K562 (cell line): ENCODE data around the gene TBC1D2B. TPM values are rescaled to one million over a fixed set of nuclear protein-coding genes. Genes with fewer than 3 reads are reported as not detected.
A peak's percentile ranks its signal among the peaks of the same experiment; 100 is the strongest.

Experiments used
- ATAC-seq: fragments of 200-7000 bp; cut with Tn5 transposase; 3 replicates; pipeline ENCODE4 v1.9.1; 2020; ENCODE audit warnings: moderate library complexity
- BruUV-seq: library from RNA; stranded (reverse); fragments of 400-500 nt; replicated peaks from 2 replicates; lab custom pipeline; 2021; lab: Mats Ljungman, UMichigan
- CTCF ChIA-PET: fragments of 300-600 bp; formaldehyde crosslinking; extraction: SDS; loops from one replicate; lab custom pipeline; 2021; ENCODE audit warnings: low intra/inter-chr PET ratio; lab: Yijun Ruan, JAX
- POLR2A ChIA-PET: fragments of 300-600, 350-650 bp; sonication (Branson Sonifier 250); formaldehyde crosslinking; extraction: SDS; loops from one replicate; lab custom pipeline; 2021; ENCODE audit warnings: antibody characterized with exemption, inconsistent platforms; lab: Yijun Ruan, JAX
- DNase-seq, 4 experiments: peaks; one replicate each; pipeline versions ENCODE4 v3.0.0 to v3.0.0-alpha.2; 2011 to 2018; ENCODE audit warnings: low spot score in 3 of 4, mixed read lengths in 3 of 4; ENCODE audit errors: extremely low read depth in 1 of 4
- FAIRE-seq: peaks from 2 replicates; lab custom pipeline; 2011; peaks lifted over from hg19 to GRCh38; lab: Jason Lieb, UNC
- H2AFZ ChIP-seq: 2 replicates; pipeline ENCODE4 v1.6.0; 2011; ENCODE audit warnings: low read depth, low read length, control low read depth, inconsistent platforms
- H3K27ac ChIP-seq: fragments of 200-600 bp; 3 replicates; pipeline ENCODE4 v1.8.0; 2011; ENCODE audit warnings: low read depth, mild to moderate bottlenecking, control low read depth, inconsistent platforms, low read length, moderate library complexity, mixed read lengths; ENCODE audit errors: extremely low read depth
- H3K27me3 ChIP-seq, 2 experiments: fragments of 300-600 bp in 1 of 2; 2 replicates in 1 of 2; 3 replicates in 1 of 2; pipeline versions ENCODE4 v1.6.0 to v1.8.0; 2011; ENCODE audit warnings: inconsistent platforms in 2 of 2, low read length in 2 of 2, mild to moderate bottlenecking in 1 of 2, mixed read lengths in 1 of 2, moderate library complexity in 1 of 2; ENCODE audit not compliant: control insufficient read depth in 2 of 2, insufficient read depth in 2 of 2
- H3K36me3 ChIP-seq: fragments of 300-600 bp; 3 replicates; pipeline ENCODE4 v1.8.0; 2011; ENCODE audit warnings: mild to moderate bottlenecking, low read length, inconsistent platforms; ENCODE audit not compliant: control insufficient read depth, insufficient read depth
- H3K4me1 ChIP-seq, 2 experiments: fragments of 200-600 bp in 1 of 2; replicated peaks in 1 of 2; 2 replicates in 1 of 2; 3 replicates in 1 of 2; pipeline versions ENCODE4 v1.5.1 to v1.8.0; 2011; ENCODE audit warnings: inconsistent platforms in 2 of 2, low read length in 2 of 2, mild to moderate bottlenecking in 1 of 2, mixed read lengths in 1 of 2, moderate library complexity in 1 of 2; ENCODE audit not compliant: control insufficient read depth in 2 of 2, insufficient read depth in 2 of 2
- H3K4me2 ChIP-seq: 2 replicates; pipeline ENCODE4 v1.6.1; 2011; ENCODE audit warnings: low read length, control low read depth, inconsistent platforms, mixed read lengths; ENCODE audit not compliant: insufficient read depth
- H3K4me3 ChIP-seq: fragments of 200-600 bp; sonication (generic), shearing (Covaris generic); 2 replicates; pipeline ENCODE4 v1.5.1; 2016; ENCODE audit warnings: control low read depth, inconsistent platforms
- H3K79me2 ChIP-seq: fragments of 200-600 bp; 3 replicates; pipeline ENCODE4 v1.8.0; 2011; ENCODE audit warnings: low read length, inconsistent platforms; ENCODE audit not compliant: control insufficient read depth, insufficient read depth
- H3K9ac ChIP-seq, 2 experiments: 2 replicates each; pipeline versions ENCODE4 v1.6.0 to v1.6.1; 2011; ENCODE audit warnings: low read depth in 2 of 2, low read length in 2 of 2, control low read depth in 1 of 2, inconsistent platforms in 1 of 2, mild to moderate bottlenecking in 1 of 2, mixed read lengths in 1 of 2; ENCODE audit not compliant: insufficient read depth in 1 of 2
- H3K9me1 ChIP-seq: one replicate; pipeline ENCODE4 v1.6.0; 2011; ENCODE audit warnings: inconsistent platforms, mild to moderate bottlenecking, low read length, moderate library complexity; ENCODE audit not compliant: control insufficient read depth, insufficient read depth
- H3K9me3 ChIP-seq: replicated peaks from 2 replicates; pipeline ENCODE4 v1.5.1; 2011; ENCODE audit warnings: low read depth, low read length, inconsistent platforms; ENCODE audit not compliant: control insufficient read depth, insufficient read depth
- H4K20me1 ChIP-seq: replicated peaks from 2 replicates; pipeline ENCODE4 v1.6.1; 2011; ENCODE audit warnings: low read length, inconsistent platforms, mixed read lengths; ENCODE audit not compliant: control insufficient read depth, insufficient read depth
- CCAR2 ChIP-seq: fragments of 200-400 bp; formaldehyde crosslinking; IDR thresholded peaks from 2 replicates; pipeline ENCODE4 v1.6.1; 2017; ENCODE audit warnings: mild to moderate bottlenecking, low read depth, low read length
- DIDO1 ChIP-seq: fragments of 450-650 bp; IDR thresholded peaks from 2 replicates; pipeline ENCODE4 v1.6.1; 2016; ENCODE audit warnings: low read depth, missing biosample characterization, missing genetic modification characterization
- FOXJ2 ChIP-seq: fragments of 200-800 bp; sonication (Bioruptor generic); IDR thresholded peaks from 2 replicates; pipeline ENCODE4 v1.6.1; 2016; ENCODE audit warnings: missing genetic modification characterization, missing compliant biosample characterization
- HIVEP1 ChIP-seq: fragments of 250-450 bp; sonication (Bioruptor Pico); IDR thresholded peaks from 2 replicates; pipeline ENCODE4 v1.4.0; 2020; ENCODE audit warnings: mild to moderate bottlenecking
- HNRNPUL1 ChIP-seq: fragments of 200-400 bp; formaldehyde crosslinking; IDR thresholded peaks from 2 replicates; pipeline ENCODE4 v1.6.1; 2017; ENCODE audit warnings: low read length
- MBD2 ChIP-seq: sonication (generic); IDR thresholded peaks from 2 replicates; pipeline ENCODE4 v1.6.1; 2016; ENCODE audit warnings: low read depth, borderline replicate concordance
- MED1 ChIP-seq: sonication (generic); formaldehyde crosslinking; IDR thresholded peaks from 2 replicates; pipeline ENCODE4 v1.8.1; 2023; ENCODE audit warnings: missing genetic modification reagents, borderline replicate concordance
- NR2C1 ChIP-seq, 2 experiments: fragments of 450-650 bp; IDR thresholded peaks; 2 replicates each; pipeline ENCODE4 v1.6.1; 2017; ENCODE audit warnings: mild to moderate bottlenecking in 2 of 2, antibody characterized with exemption in 1 of 2, inconsistent platforms in 1 of 2, missing compliant biosample characterization in 1 of 2, missing genetic modification characterization in 1 of 2
- NR2C2 ChIP-seq, 2 experiments: fragments of 200-800 bp in 1 of 2; sonication (Bioruptor generic) in 1 of 2; sonication (generic) in 1 of 2; formaldehyde crosslinking in 1 of 2; IDR thresholded peaks; 2 replicates each; pipeline versions ENCODE4 v1.6.1 to v1.8.0; 2016 to 2022; ENCODE audit warnings: mild to moderate bottlenecking in 1 of 2, missing compliant biosample characterization in 1 of 2, missing genetic modification characterization in 1 of 2, missing genetic modification reagents in 1 of 2
- SOX6 ChIP-seq: fragments of 450-650 bp; IDR thresholded peaks from 2 replicates; pipeline ENCODE4 v1.6.1; 2014; ENCODE audit warnings: mild to moderate bottlenecking
- SP2 ChIP-seq: IDR thresholded peaks from 2 replicates; pipeline ENCODE4 v1.6.1; 2011; ENCODE audit warnings: mild to moderate bottlenecking, low read depth, low read length, moderate library complexity; ENCODE audit not compliant: poor library complexity, severe bottlenecking; ENCODE audit errors: extremely low read depth
- TEAD4 ChIP-seq, 2 experiments: sonication (generic) in 1 of 2; formaldehyde crosslinking in 1 of 2; IDR thresholded peaks; 2 replicates each; pipeline versions ENCODE4 v1.6.1 to v1.8.0; 2012 to 2022; ENCODE audit warnings: borderline replicate concordance in 1 of 2, inconsistent platforms in 1 of 2, low read length in 1 of 2, mild to moderate bottlenecking in 1 of 2, missing genetic modification reagents in 1 of 2
- ZBED1 ChIP-seq: IDR thresholded peaks from 2 replicates; pipeline ENCODE4 v1.6.1; 2014
- ZKSCAN1 ChIP-seq: fragments of 150-350 bp; IDR thresholded peaks from 2 replicates; pipeline ENCODE4 v1.6.1; 2016; ENCODE audit warnings: low read depth, low read length
- ZNF146 ChIP-seq: IDR thresholded peaks from one replicate; pipeline ENCODE4 v1.6.1; 2018; ENCODE audit warnings: missing compliant biosample characterization; ENCODE audit not compliant: unreplicated experiment
- ZNF212 ChIP-seq: fragments of 450-650 bp; formaldehyde crosslinking; IDR thresholded peaks from 2 replicates; pipeline ENCODE4 v1.4.0; 2020; ENCODE audit warnings: mild to moderate bottlenecking
- ZNF395 ChIP-seq: fragments of 200-800 bp; sonication (Bioruptor generic); IDR thresholded peaks from 2 replicates; pipeline ENCODE4 v1.6.1; 2017; ENCODE audit warnings: missing genetic modification characterization, missing compliant biosample characterization
- ZNF644 ChIP-seq: fragments of 200-800 bp; sonication (Bioruptor generic); IDR thresholded peaks from 2 replicates; pipeline ENCODE4 v1.6.1; 2016; ENCODE audit warnings: low read depth, missing genetic modification characterization, missing compliant biosample characterization
- ZNF76 ChIP-seq: fragments of 250-450 bp; sonication (Bioruptor Pico); IDR thresholded peaks from 2 replicates; pipeline ENCODE4 v1.4.0; 2020; ENCODE audit warnings: mild to moderate bottlenecking, moderate library complexity, borderline replicate concordance
- WGBS: fragments of 100-300 bp; shearing (Covaris generic); methylation state at CpG from one replicate; pipeline ENCODE4 v1.1.6; 2016; ENCODE audit warnings: low coverage, mixed read lengths; ENCODE audit not compliant: insufficient coverage; ENCODE audit errors: missing lambda C conversion rate; 5-methylcytosine and 5-hydroxymethylcytosine counted together
- in situ Hi-C: fragments of 300-500 bp; cut with MboI; formaldehyde crosslinking; loops from 4 replicates; pipeline ENCODE4 v1.15.0; 2018; ENCODE audit warnings: inconsistent platforms, mixed read lengths
- intact Hi-C: fragments of 100-400 bp; cut with micrococcal nuclease; formaldehyde crosslinking; loops from 2 replicates; pipeline ENCODE4 v1.14.2; 2022
- polyA plus RNA-seq, 8 experiments: library from polyadenylated mRNA; depleted of rRNA in 4 of 8; stranded (reverse) in 5 of 8; unstranded in 3 of 8; fragments of >200 nt; fragmentation: Nextera tagmentation in 2 of 8; fragmentation: Illumina TruSeq in 1 of 8; extraction: Ambion mirVana in 2 of 8; extraction: Trizol in 1 of 8; gene quantifications; 2 replicates each; pipeline versions ENCODE4 v1.2.1 to v1.2.3, GENCODE V29; 2011 to 2014; ENCODE audit warnings: inconsistent platforms in 1 of 8, missing spikeins in 1 of 8
- total RNA-seq, 7 experiments: library from RNA; depleted of rRNA in 6 of 7; stranded (reverse); fragments of >200 nt in 6 of 7; fragmentation: Illumina TruSeq in 2 of 7; extraction: Trizol in 2 of 7; gene quantifications; 2 replicates each; pipeline versions ENCODE4 v1.2.1 to v1.2.3, GENCODE V29; 2011 to 2021; ENCODE audit warnings: low replicate concordance in 1 of 7
- TF ChIP-seq, protein P1 (sequence below): IDR thresholded peaks from 2 replicates; pipeline ENCODE4 v1.6.1; 2016; ENCODE audit warnings: missing genetic modification characterization, missing compliant biosample characterization

The TBC1D2B gene
- total and polyA plus RNA-seq, 9 of the 15 experiments (the other 6 are each of a cell fraction or from before 2014, with no cell fraction given), result 0.15 to 16.3 (median 8.9) TPM

DNA sequence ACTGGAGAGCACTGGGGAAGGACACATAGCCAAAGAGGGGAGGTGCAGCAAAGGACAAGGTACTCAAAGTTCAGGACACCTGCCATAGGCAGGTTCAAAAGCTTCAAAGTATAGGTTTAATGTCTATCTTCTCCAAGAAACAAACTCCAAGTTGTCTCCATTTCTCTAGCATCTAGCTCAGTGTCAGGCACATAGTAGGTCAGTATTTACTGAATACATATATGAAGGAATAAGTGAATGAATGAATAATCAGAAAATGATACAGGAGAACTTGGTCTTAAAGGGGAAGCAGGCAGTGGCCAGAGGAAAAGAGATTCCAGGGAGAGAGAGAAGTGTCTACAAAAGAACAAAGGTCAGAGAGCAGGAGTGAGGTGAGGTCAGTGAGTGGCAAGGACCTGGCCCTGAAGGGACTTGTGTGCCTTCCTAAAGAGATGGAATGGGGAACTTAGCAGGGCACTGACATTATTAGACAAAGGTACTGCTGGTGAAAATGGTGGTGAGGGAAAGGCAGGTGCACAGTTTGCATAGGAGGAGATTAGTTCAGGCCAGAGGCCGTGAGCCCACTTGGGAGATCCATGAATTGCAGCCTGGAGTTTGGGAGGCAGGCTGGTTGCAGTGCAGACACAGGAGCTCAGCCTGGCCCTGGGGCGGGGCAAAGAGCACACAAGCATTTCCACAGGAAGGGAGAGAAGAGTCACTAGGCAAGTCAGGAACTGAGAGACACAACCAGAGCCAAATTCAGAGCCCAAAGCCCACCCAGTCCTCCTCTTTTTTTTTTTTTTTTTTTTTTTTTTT, 21.4 kb downstream of the TBC1D2B start:
- Histone ChIP-seq H3K36me3 (peaks cover 9% of the 10 kb centered on the region; the same call in 2 of the 3 replicates), H3K4me1 (peaks cover 0 to 3% of the 10 kb centered on the region in 2 experiments; a peak in 1 of 5 replicates), H3K27ac (no peak overlapping the region), H3K9me1 (no peaks in the 10 kb centered on the region), H3K4me3 (no peak overlapping the region), H4K20me1 (0 out of 2 replicates have a peak, but pooled peaks cover 5% of the 10 kb centered on the region), H3K9me3 (no peaks in the 10 kb centered on the region), H3K4me2 (no peak overlapping the region), H3K79me2 (no peaks in the 10 kb centered on the region), H3K27me3 (no peaks in the 10 kb centered on the region), H3K9ac (no peak overlapping the region), H2AFZ (no peak overlapping the region)
- FAIRE-seq, result no peak
- WGBS, result 39% methylated on average over 2 of the region's 2 CpGs
- ChIA-PET POLR2A (interaction anchor here (0.6 to 1.3 kb wide), 2 partner anchors 14 to 24 kb away, joined by 4 to 5 read pairs; no protein-coding TSS in a partner anchor), CTCF (no interaction called here)
- DNase-seq, result no peak
- no TSS peak for BruUV-seq
- 0 out of 3 replicates have a peak, but pooled peaks have one; percentile 27 for ATAC-seq
- in situ Hi-C loops (no loop called here), intact Hi-C loops (no loop called here)
- no peak for TF ChIP-seq ZNF76 (CRISPR knock-in tag)
- TF ChIP-seq FOXJ2 (tag), result no peak
- TF ChIP-seq TEAD4 (IDR thresholded peaks at IDR 0.05; ENCODE audit: low read length), result no peak
- TF ChIP-seq TEAD4 (CRISPR knock-in tag; IDR thresholded peaks at IDR 0.05; ENCODE audit: borderline replicate concordance), result no peak
- TF ChIP-seq ZKSCAN1, result peak; percentile 62; the same call in 1 of the 2 replicates
- TF ChIP-seq ZNF146 (CRISPR knock-in tag), result no peak
- TF ChIP-seq, protein P1, sequence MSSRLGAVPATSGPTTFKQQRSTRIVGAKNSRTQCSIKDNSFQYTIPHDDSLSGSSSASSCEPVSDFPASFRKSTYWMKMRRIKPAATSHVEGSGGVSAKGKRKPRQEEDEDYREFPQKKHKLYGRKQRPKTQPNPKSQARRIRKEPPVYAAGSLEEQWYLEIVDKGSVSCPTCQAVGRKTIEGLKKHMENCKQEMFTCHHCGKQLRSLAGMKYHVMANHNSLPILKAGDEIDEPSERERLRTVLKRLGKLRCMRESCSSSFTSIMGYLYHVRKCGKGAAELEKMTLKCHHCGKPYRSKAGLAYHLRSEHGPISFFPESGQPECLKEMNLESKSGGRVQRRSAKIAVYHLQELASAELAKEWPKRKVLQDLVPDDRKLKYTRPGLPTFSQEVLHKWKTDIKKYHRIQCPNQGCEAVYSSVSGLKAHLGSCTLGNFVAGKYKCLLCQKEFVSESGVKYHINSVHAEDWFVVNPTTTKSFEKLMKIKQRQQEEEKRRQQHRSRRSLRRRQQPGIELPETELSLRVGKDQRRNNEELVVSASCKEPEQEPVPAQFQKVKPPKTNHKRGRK (tag), result no peak
- TF ChIP-seq SP2, result no peak
- no peak for TF ChIP-seq ZNF212 (CRISPR knock-in tag)
- TF ChIP-seq HIVEP1 (CRISPR knock-in tag), result no peak
- TF ChIP-seq HNRNPUL1, result no peak
- TF ChIP-seq CCAR2, result no peak
- TF ChIP-seq MBD2, result no peak
- TF ChIP-seq ZNF644, result no peak
- no peak for TF ChIP-seq ZBED1
- no peak for TF ChIP-seq NR2C2 (CRISPR knock-in tag; IDR thresholded peaks at IDR 0.05)
- TF ChIP-seq NR2C2 (tag; IDR thresholded peaks at IDR 0.05), result peak; percentile 62
- no peak for TF ChIP-seq SOX6
- TF ChIP-seq MED1, result no peak
- no peak for TF ChIP-seq ZNF395 (CRISPR knock-in tag)
- TF ChIP-seq NR2C1 (IDR thresholded peaks at IDR 0.05), result no peak
- TF ChIP-seq NR2C1 (tag; IDR thresholded peaks at IDR 0.05), result peak; percentile 70
- no peak for TF ChIP-seq DIDO1 (tag)
